HL-60 (cell line): Measurements from ENCODE around the gene USP6.

Experiments
- DNase-seq, 2 experiments: peaks; one replicate each; pipeline ENCODE4 v3.0.0-alpha.2; 2010 to 2020; ENCODE audit warnings: low read depth in 1 of 2, low spot score in 1 of 2
- H3K27ac ChIP-seq: fragments of 250-450 bp; sonication (Bioruptor Pico); replicated peaks from 2 replicates; pipeline ENCODE4 v1.5.1; 2020; ENCODE audit warnings: mild to moderate bottlenecking, moderate library complexity
- H3K27me3 ChIP-seq: fragments of 250-450 bp; sonication (Bioruptor Pico); 2 replicates; pipeline ENCODE4 v1.5.1; 2021; ENCODE audit warnings: mild to moderate bottlenecking, moderate library complexity; ENCODE audit not compliant: insufficient read depth, poor library complexity, severe bottlenecking
- H3K4me3 ChIP-seq: replicated peaks from 2 replicates; pipeline ENCODE4 v1.5.1; 2011; ENCODE audit warnings: mild to moderate bottlenecking, control low read depth, low read length; ENCODE audit not compliant: insufficient read depth
- CTCF ChIP-seq: IDR thresholded peaks from one replicate; pipeline ENCODE4 v1.5.1; 2011; ENCODE audit warnings: low read length, control low read depth, inconsistent platforms; ENCODE audit not compliant: insufficient read depth
- GABPA ChIP-seq: IDR thresholded peaks from 2 replicates; pipeline ENCODE4 v1.6.1; 2012; ENCODE audit warnings: low read depth
- POLR2AphosphoS5 ChIP-seq: IDR thresholded peaks from 2 replicates; pipeline ENCODE4 v1.6.1; 2012; ENCODE audit warnings: low read depth
- REST ChIP-seq: IDR thresholded peaks from 2 replicates; pipeline ENCODE4 v1.6.1; 2012; ENCODE audit warnings: low read depth; ENCODE audit not compliant: insufficient replicate concordance
- SPI1 ChIP-seq: IDR thresholded peaks from 2 replicates; pipeline ENCODE4 v1.6.1; 2012; ENCODE audit warnings: low read depth, mild to moderate bottlenecking, borderline replicate concordance

USP6 gene

DNA sequence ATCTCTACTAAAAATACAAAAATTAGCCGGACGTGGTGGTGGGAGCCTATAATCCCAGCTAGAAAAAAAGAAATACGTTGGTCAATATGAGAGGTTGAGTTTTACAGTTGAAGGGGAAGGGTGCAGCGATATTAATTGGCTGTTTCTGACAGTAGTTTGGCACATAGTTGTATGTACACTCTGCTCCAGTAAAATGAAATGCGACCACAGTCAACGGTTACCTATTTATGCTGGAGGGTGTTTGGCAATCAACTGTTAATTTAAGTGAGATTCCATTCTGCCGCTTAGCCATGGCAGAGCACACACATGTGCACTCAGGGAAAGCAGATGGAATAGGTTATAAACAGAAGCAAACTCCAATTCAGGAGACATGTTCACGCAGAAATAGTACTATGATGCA, 85.2 kb downstream of the USP6 start:
- H3K4me3 ChIP-seq: no peak overlapping the region
- no peak for DNase-seq
- H3K27me3 ChIP-seq: no peaks in the 10 kb centered on the region
- H3K27ac ChIP-seq: no peak overlapping the region
- TF ChIP-seq POLR2AphosphoS5: no peak
- no peak for TF ChIP-seq GABPA
- no peak for TF ChIP-seq SPI1
- TF ChIP-seq CTCF: no peak
- no peak for TF ChIP-seq REST

- no peak overlapping the region for H3K4me3 ChIP-seq
- no peaks in the 10 kb centered on the region for H3K27me3 ChIP-seq
- TF ChIP-seq REST: no peak
- TF ChIP-seq SPI1: no peak
- no peak for TF ChIP-seq GABPA
- no peak for TF ChIP-seq CTCF
- no peak for TF ChIP-seq POLR2AphosphoS5
- no peak overlapping the region for H3K27ac ChIP-seq
- no peak for DNase-seq
These were observed 87.5 kb downstream of the USP6 start for GRCh38 chr17:5203178-5203907.

DNA sequence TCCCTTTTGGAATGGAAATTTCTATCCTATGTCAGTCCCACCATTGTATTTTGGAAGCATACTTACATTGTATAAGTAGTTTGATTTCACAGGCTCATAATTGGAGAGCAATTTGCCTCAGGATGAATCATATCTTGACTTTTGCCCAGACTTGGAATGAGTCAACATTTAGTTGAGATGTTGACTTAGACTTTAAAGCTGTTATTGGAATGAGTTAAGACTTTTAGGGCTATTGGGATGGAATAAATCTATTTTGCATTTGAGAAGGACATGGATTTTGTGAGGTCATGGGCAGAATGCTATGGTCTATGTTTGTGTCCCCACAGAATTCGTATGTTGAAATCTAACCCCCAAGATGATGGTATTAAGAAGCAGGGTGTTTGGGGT, 88.1 kb downstream of the USP6 start:
- Histone ChIP-seq H3K27me3 (no peaks in the 10 kb centered on the region), H3K27ac (no peak overlapping the region), H3K4me3 (no peak overlapping the region)
- DNase-seq: no peak
- TF ChIP-seq CTCF (no peak), POLR2AphosphoS5 (no peak)

- H3K27me3 ChIP-seq: no peaks in the 10 kb centered on the region
- no peak for DNase-seq
- no peak overlapping the region for H3K4me3 ChIP-seq
- H3K27ac ChIP-seq: no peak overlapping the region
- TF ChIP-seq POLR2AphosphoS5 (no peak), REST (no peak), SPI1 (no peak), CTCF (no peak), GABPA (no peak)
These were observed 93.6 kb downstream of the USP6 start for GRCh38 chr17:5209396-5209795.
